Superior temporal gyrus (tissue), 1 donor: Measurements from ENCODE around the gene CNMD.
"Not testable (repeated sequence)": the region's sequence is repeated elsewhere in the genome, so short reads cannot be mapped to it uniquely, and the experiment has no call there.

Source experiments
- DNase-seq: peaks from one replicate; pipeline ENCODE4 v3.0.0-alpha.2; 2016; ENCODE audit errors: extremely low spot score

CNMD gene

GRCh38 chr13:52686376-52686775, 53.2 kb downstream of the CNMD start:
- DNase-seq: no peak

GRCh38 chr13:52685806-52686205, 53.8 kb downstream of the CNMD start:
- not testable (repeated sequence) for DNase-seq

DNA sequence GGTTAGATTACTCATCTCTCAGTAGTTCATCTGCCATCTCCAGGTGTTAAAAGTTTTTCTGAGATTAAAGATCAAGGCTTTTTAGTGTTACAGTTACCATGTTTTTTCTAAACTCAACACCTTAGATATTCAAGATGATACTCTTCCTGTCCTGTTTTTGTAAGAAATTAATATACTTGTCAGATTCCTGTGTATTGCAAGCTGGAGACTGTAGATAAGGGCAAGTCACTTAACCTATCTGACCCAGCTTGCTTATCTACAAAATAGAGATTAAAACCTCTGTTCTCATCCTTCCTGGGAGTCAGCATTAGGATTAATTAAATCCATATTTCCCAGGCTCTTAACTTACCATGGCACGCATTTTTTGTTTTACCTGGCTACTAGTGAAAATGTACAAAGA, 61.8 kb downstream of the CNMD start:
- DNase-seq: no peak

GRCh38 chr13:52673465-52673864, 66.2 kb downstream of the CNMD start:
- DNase-seq: no peak

DNA sequence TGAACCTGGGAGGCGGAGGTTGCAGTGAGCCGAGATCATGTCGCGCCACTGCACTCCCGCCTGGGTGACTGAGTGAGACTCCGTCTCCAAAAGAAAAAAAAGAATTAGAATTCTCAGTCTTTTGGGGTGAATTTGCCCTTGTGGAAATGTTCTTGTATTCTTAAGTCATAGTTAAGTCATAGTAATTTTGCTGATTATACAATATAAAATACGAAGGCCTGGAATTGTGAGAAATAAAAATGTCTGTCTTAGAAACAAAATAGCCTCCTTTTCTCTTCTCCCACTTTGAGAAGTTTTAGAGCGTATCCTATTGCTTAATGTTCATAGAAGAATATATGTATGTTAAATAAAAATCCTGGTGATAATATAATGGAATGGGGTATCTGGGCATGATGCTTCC, 68.9 kb downstream of the CNMD start:
- DNase-seq: no peak

- no peak for DNase-seq
Observed at GRCh38 chr13:52669677-52670076, 69.9 kb downstream of the CNMD start.

- peak; percentile 57 for DNase-seq
Observed at GRCh38 chr13:52665325-52665724, 74.3 kb downstream of the CNMD start.

DNA sequence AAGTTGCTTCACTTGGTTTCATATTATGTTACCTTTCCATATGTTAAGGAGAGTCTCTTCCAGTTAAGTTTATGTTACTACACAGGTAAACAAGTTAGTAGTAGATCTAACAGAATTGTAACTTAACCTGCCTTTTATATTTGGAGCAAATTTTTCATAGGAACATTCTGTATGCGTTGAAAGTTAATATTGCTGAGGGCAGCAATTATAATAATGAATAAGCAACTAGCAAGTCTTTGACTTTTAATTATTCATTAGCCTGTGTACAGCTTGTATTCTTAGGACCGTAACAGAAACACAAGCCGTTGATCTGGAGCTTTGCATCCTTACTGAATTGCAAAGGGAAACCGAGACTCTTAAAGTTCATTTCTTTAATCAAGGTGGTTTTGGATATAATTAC, 75.3 kb downstream of the CNMD start:
- no peak for DNase-seq

GRCh38 chr13:52659340-52659739, 80.3 kb downstream of the CNMD start:
- no peak for DNase-seq
